SK-N-SH (cell line): ENCODE measurements around the gene C17orf113. TPM values are rescaled to one million over a fixed set of nuclear protein-coding genes. Genes with fewer than 3 reads are reported as not detected.

Experiments used
- CTCF ChIA-PET: fragments of 300-600, 350-600 bp; formaldehyde crosslinking; extraction: SDS; loops from one replicate; lab custom pipeline; 2021; lab: Yijun Ruan, JAX
- POLR2A ChIA-PET: fragments of 350-600 bp; sonication (Branson Sonifier 250); formaldehyde crosslinking; extraction: SDS; loops from one replicate; lab custom pipeline; 2020; ENCODE audit warnings: antibody characterized with exemption, inconsistent platforms; lab: Yijun Ruan, JAX
- DNase-seq: peaks from one replicate; pipeline ENCODE4 v3.0.0; 2012
- H2AFZ ChIP-seq: fragments of 200-600 bp; sonication (generic); 2 replicates; pipeline ENCODE4 v1.8.1; 2016; ENCODE audit warnings: antibody characterized with exemption, mild to moderate bottlenecking, low read depth
- H3F3A ChIP-seq: fragments of 200-600 bp; sonication (generic); replicated peaks from 2 replicates; pipeline ENCODE3; 2016; ENCODE audit warnings: antibody characterized with exemption, mild to moderate bottlenecking; ENCODE audit not compliant: insufficient read depth
- H3K27ac ChIP-seq, 2 experiments: fragments of 200-500 bp in 1 of 2; fragments of 200-600 bp in 1 of 2; sonication (Bioruptor generic) in 1 of 2; sonication (generic), shearing (Covaris generic) in 1 of 2; 2 replicates each; pipeline versions ENCODE4 v1.5.1 to v1.6.1; 2014 to 2016; ENCODE audit warnings: low read depth in 2 of 2, inconsistent platforms in 1 of 2, low read length in 1 of 2, mild to moderate bottlenecking in 1 of 2, mixed read lengths in 1 of 2
- H3K27me3 ChIP-seq: fragments of 200-600 bp; sonication (generic), shearing (Covaris generic); 2 replicates; pipeline ENCODE4 v1.6.1; 2016; ENCODE audit warnings: mixed run types; ENCODE audit not compliant: insufficient read depth
- H3K36me3 ChIP-seq, 2 experiments: fragments of 200-500 bp in 1 of 2; fragments of 200-600 bp in 1 of 2; sonication (Bioruptor generic) in 1 of 2; sonication (generic) in 1 of 2; replicated peaks in 1 of 2; 2 replicates each; pipeline versions ENCODE3 to v1.5.1; 2014 to 2016; ENCODE audit warnings: low read length in 1 of 2, mild to moderate bottlenecking in 1 of 2; ENCODE audit not compliant: insufficient read depth in 2 of 2, control insufficient read depth in 1 of 2
- H3K4me1 ChIP-seq, 2 experiments: fragments of 200-500 bp in 1 of 2; fragments of 200-600 bp in 1 of 2; sonication (Bioruptor generic) in 1 of 2; sonication (generic), shearing (Covaris generic) in 1 of 2; 2 replicates each; pipeline versions ENCODE4 v1.5.1 to v1.6.1; 2014 to 2016; ENCODE audit warnings: low read depth in 1 of 2, low read length in 1 of 2, mixed run types in 1 of 2; ENCODE audit not compliant: insufficient read depth in 2 of 2, control insufficient read depth in 1 of 2
- H3K4me2 ChIP-seq: fragments of 200-600 bp; sonication (generic), shearing (Covaris generic); 2 replicates; pipeline ENCODE4 v1.6.1; 2017; ENCODE audit warnings: mixed run types
- H3K4me3 ChIP-seq, 2 experiments: fragments of 200-500 bp in 1 of 2; fragments of 200-600 bp in 1 of 2; sonication (Bioruptor generic) in 1 of 2; sonication (generic), shearing (Covaris generic) in 1 of 2; 2 replicates each; pipeline versions ENCODE4 v1.5.1 to v1.8.1; 2014 to 2016; ENCODE audit warnings: low read depth in 2 of 2, inconsistent platforms in 1 of 2, low read length in 1 of 2, mild to moderate bottlenecking in 1 of 2, mixed read lengths in 1 of 2, moderate library complexity in 1 of 2
- H3K79me2 ChIP-seq: fragments of 200-600 bp; sonication (generic); 2 replicates; pipeline ENCODE4 v1.8.1; 2017; ENCODE audit warnings: mild to moderate bottlenecking; ENCODE audit not compliant: insufficient read depth
- H3K9ac ChIP-seq: fragments of 200-600 bp; sonication (generic); 2 replicates; pipeline ENCODE4 v1.6.1; 2017; ENCODE audit warnings: mixed run types
- H3K9me2 ChIP-seq: fragments of 200-600 bp; sonication (generic); 2 replicates; pipeline ENCODE4 v1.6.1; 2017; ENCODE audit warnings: mixed run types
- H3K9me3 ChIP-seq: fragments of 200-600 bp; sonication (generic); 2 replicates; pipeline ENCODE4 v1.6.1; 2017; ENCODE audit warnings: mixed run types, mild to moderate bottlenecking, moderate library complexity
- H4K20me1 ChIP-seq: fragments of 200-600 bp; sonication (generic); 2 replicates; pipeline ENCODE4 v1.6.1; 2017; ENCODE audit warnings: mild to moderate bottlenecking, mixed run types; ENCODE audit not compliant: insufficient read depth
- FOSL2 ChIP-seq: IDR thresholded peaks from 2 replicates; pipeline ENCODE4 v1.4.0; 2012; ENCODE audit warnings: low read depth, mild to moderate bottlenecking, moderate library complexity, borderline replicate concordance
- GATA2 ChIP-seq: sonication (generic); formaldehyde crosslinking; IDR thresholded peaks from 2 replicates; pipeline ENCODE4 v1.5.0; 2020; ENCODE audit warnings: mild to moderate bottlenecking, missing genetic modification reagents
- POLR2AphosphoS5 ChIP-seq: IDR thresholded peaks from 2 replicates; pipeline ENCODE4 v1.6.1; 2012; ENCODE audit warnings: low read depth, low read length
- RCOR1 ChIP-seq: fragments of 150-350 bp; IDR thresholded peaks from 2 replicates; pipeline ENCODE4 v1.6.1; 2017; ENCODE audit warnings: antibody characterized with exemption, low read length
- SMC3 ChIP-seq: IDR thresholded peaks from 2 replicates; pipeline ENCODE4 v1.6.1; 2012; ENCODE audit warnings: low read depth, low read length, improper control_type of control experiment
- TAF1 ChIP-seq: IDR thresholded peaks from 2 replicates; pipeline ENCODE4 v1.6.1; 2012; ENCODE audit warnings: low read depth, mild to moderate bottlenecking, low read length, moderate library complexity, borderline replicate concordance
- TCF12 ChIP-seq: IDR thresholded peaks from 2 replicates; pipeline ENCODE4 v1.4.0; 2012
- TEAD4 ChIP-seq: IDR thresholded peaks from 2 replicates; pipeline ENCODE4 v1.4.0; 2012; ENCODE audit warnings: mild to moderate bottlenecking, borderline replicate concordance; ENCODE audit not compliant: insufficient read depth
- YY1 ChIP-seq: IDR thresholded peaks from 2 replicates; pipeline ENCODE4 v1.4.0; 2012; ENCODE audit warnings: low read depth, mild to moderate bottlenecking
- WGBS: methylation state at CpG from one replicate; pipeline ENCODE4 v1.1.6; 2017; ENCODE audit warnings: low lambda C conversion rate; 5-methylcytosine and 5-hydroxymethylcytosine counted together
- polyA plus RNA-seq, 3 experiments: library from polyadenylated mRNA; depleted of rRNA; stranded (reverse); fragments of >200 nt; gene quantifications; 2 replicates each; pipeline ENCODE4 v1.2.3, GENCODE V29; 2012
- TF ChIP-seq, protein P1 (sequence below): fragments of 150-350 bp; IDR thresholded peaks from 2 replicates; pipeline ENCODE4 v1.6.1; 2017; ENCODE audit warnings: antibody characterized with exemption, low read length, low read depth, borderline replicate concordance
- TF ChIP-seq, protein P2 (sequence below): IDR thresholded peaks from 2 replicates; pipeline ENCODE4; 2012
- TF ChIP-seq, protein P3 (sequence below): IDR thresholded peaks from 2 replicates; pipeline ENCODE4 v1.4.0; 2012; ENCODE audit warnings: low read depth
- TF ChIP-seq, protein P4 (sequence below): IDR thresholded peaks from 2 replicates; pipeline ENCODE4 v1.4.0; 2012; ENCODE audit warnings: low read depth, borderline replicate concordance

C17orf113 gene
- polyA plus RNA-seq, 1 of the 3 experiments (the other 2 are of a cell fraction), result 0.44 TPM

DNA sequence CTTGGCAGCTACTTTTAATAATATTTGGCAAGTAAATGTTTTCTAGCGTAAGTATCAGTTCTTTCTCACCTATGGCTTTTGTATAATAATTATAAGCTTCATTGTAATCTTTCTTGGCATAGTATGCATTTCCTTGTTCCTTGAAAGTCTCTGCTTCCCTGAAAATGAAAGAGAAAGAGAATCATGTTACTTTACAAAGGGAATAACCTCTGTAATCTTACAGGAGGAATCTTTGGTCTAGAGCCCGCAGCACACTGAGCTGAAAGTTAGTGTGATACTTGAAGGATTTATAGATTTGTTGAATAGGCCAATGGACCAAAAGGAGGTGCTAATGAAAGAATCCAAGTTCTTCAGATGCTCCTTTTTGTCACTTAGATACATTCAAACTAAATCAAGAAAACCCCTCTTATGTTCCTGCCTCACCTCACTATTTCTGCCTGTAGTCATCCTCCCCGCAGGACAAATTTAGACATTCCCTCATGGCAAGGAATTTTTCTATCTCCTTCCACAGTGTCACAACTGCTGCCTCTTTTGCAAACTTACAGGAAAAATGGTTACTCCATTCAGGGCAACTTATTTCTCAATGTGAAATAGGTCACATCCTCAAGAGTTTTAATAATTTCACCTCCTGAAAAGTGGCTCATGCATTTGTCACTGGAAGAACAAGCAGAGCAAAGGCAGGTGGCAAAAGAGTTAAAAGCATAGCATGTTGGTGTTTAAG, 49.8 kb downstream of the C17orf113 start:
- POLR2A ChIA-PET, result no interaction called here
- H3K36me3 ChIP-seq, result peaks cover 48 to 56% of the 10 kb centered on the region in 2 experiments

DNA sequence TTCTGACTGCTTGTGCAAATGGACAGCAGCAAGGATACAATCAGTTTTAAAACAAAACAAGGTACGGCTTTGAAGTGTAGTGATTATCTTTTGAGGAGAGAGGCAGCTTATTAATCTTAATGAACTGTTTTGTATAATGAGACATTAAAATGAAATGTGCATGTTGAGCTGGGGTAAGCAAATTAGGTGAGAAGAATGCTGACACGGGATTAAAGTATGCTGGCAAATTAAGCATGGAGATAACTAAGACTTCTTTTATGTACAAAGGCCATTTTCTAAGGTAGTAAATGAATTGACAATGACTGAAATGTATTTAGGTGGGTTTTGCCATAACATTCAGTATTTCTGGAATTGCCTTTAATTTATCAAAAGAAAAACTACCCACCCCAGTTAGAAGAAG, 51.9 kb downstream of the C17orf113 start:
- CTCF ChIA-PET, result interaction anchor here (1.2 to 1.6 kb wide), 2 partner anchors 19 to 36 kb away, joined by 3 read pairs; partner anchors contain the start of gene DNAJC7
- peaks cover 44% of the 10 kb centered on the region for H3K79me2 ChIP-seq
- 44% methylated on average over 2 of the region's 2 CpGs for WGBS
- DNase-seq, result no peak
- H3K4me1 ChIP-seq, result peaks cover 3 to 7% of the 10 kb centered on the region in 2 experiments; a peak in 2 of 4 replicates
- H2AFZ ChIP-seq, result no peak overlapping the region
- H3F3A ChIP-seq, result peaks cover 4% of the 10 kb centered on the region
- H3K27ac ChIP-seq, result no peak overlapping the region
- H3K9ac ChIP-seq, result no peak overlapping the region
- H3K9me3 ChIP-seq, result no peaks in the 10 kb centered on the region
- H3K27me3 ChIP-seq, result no peaks in the 10 kb centered on the region
- TF ChIP-seq TCF12 (no peak), YY1 (no peak), GATA2 (CRISPR knock-in tag) (no peak), FOSL2 (no peak), TAF1 (no peak), TEAD4 (no peak), SMC3 (no peak)
- TF ChIP-seq, protein P1, sequence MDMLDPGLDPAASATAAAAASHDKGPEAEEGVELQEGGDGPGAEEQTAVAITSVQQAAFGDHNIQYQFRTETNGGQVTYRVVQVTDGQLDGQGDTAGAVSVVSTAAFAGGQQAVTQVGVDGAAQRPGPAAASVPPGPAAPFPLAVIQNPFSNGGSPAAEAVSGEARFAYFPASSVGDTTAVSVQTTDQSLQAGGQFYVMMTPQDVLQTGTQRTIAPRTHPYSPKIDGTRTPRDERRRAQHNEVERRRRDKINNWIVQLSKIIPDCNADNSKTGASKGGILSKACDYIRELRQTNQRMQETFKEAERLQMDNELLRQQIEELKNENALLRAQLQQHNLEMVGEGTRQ, result no peak
- TF ChIP-seq, protein P2, sequence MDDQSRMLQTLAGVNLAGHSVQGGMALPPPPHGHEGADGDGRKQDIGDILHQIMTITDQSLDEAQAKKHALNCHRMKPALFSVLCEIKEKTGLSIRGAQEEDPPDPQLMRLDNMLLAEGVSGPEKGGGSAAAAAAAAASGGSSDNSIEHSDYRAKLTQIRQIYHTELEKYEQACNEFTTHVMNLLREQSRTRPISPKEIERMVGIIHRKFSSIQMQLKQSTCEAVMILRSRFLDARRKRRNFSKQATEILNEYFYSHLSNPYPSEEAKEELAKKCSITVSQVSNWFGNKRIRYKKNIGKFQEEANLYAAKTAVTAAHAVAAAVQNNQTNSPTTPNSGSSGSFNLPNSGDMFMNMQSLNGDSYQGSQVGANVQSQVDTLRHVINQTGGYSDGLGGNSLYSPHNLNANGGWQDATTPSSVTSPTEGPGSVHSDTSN, result no peak
- POLR2A ChIA-PET, result no interaction called here
- H3K36me3 ChIP-seq, result peaks cover 61 to 73% of the 10 kb centered on the region in 2 experiments
- peaks cover 18% of the 10 kb centered on the region for H4K20me1 ChIP-seq
- no peaks in the 10 kb centered on the region for H3K9me2 ChIP-seq
- H3K4me2 ChIP-seq, result no peak overlapping the region
- no peak overlapping the region for H3K4me3 ChIP-seq

More for the DNA sequence above, 49.8 kb downstream of the C17orf113 start:
- CTCF ChIA-PET, result interaction anchor here (1.0 to 1.3 kb wide), 3 partner anchors 17 to 101 kb away, joined by 3 to 4 read pairs (median 3); no protein-coding TSS in a partner anchor
- H3K4me2 ChIP-seq, result no peak overlapping the region
- peaks cover 4% of the 10 kb centered on the region for H3F3A ChIP-seq
- H3K4me1 ChIP-seq, result peaks cover 5 to 8% of the 10 kb centered on the region in 2 experiments; a peak in 2 of 4 replicates
- no peak for DNase-seq
- no peak overlapping the region for H3K4me3 ChIP-seq
- H3K79me2 ChIP-seq, result peaks cover 61% of the 10 kb centered on the region
- 95% methylated on average over 3 of the region's 3 CpGs for WGBS
- H3K9me2 ChIP-seq, result no peaks in the 10 kb centered on the region
- H3K27me3 ChIP-seq, result no peaks in the 10 kb centered on the region
- no peak overlapping the region for H3K27ac ChIP-seq
- TF ChIP-seq POLR2AphosphoS5 (no peak), RCOR1 (no peak), GATA2 (CRISPR knock-in tag) (no peak)
- TF ChIP-seq, protein P2, result no peak
- TF ChIP-seq, protein P3, sequence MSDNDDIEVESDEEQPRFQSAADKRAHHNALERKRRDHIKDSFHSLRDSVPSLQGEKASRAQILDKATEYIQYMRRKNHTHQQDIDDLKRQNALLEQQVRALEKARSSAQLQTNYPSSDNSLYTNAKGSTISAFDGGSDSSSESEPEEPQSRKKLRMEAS, result no peak
- TF ChIP-seq, protein P4, sequence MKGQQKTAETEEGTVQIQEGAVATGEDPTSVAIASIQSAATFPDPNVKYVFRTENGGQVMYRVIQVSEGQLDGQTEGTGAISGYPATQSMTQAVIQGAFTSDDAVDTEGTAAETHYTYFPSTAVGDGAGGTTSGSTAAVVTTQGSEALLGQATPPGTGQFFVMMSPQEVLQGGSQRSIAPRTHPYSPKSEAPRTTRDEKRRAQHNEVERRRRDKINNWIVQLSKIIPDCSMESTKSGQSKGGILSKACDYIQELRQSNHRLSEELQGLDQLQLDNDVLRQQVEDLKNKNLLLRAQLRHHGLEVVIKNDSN, result no peak
- no peak overlapping the region for H2AFZ ChIP-seq
- no peaks in the 10 kb centered on the region for H3K9me3 ChIP-seq
- peaks cover 39% of the 10 kb centered on the region for H4K20me1 ChIP-seq
- no peak overlapping the region for H3K9ac ChIP-seq
